GM12878 (cell line): ENCODE data around the gene FLNC. TPM values are rescaled to one million over a fixed set of nuclear protein-coding genes. Genes with fewer than 3 reads are reported as not detected.

Experiments
- ATAC-seq: fragments of 200-7000 bp; cut with Tn5 transposase; 3 replicates; pipeline ENCODE4 v1.9.1; 2020; ENCODE audit warnings: mild to moderate bottlenecking, moderate library complexity
- BruUV-seq: library from RNA; stranded (reverse); fragments of 400-500 nt; replicated peaks from 2 replicates; lab custom pipeline; 2021; lab: Mats Ljungman, UMichigan
- CTCF ChIA-PET: fragments of 300-600 bp; sonication (Branson Sonifier 250); formaldehyde crosslinking; extraction: SDS; loops from one replicate; lab custom pipeline; 2021; ENCODE audit warnings: inconsistent platforms; lab: Yijun Ruan, JAX
- POLR2A ChIA-PET: fragments of 350-600 bp; formaldehyde crosslinking; extraction: SDS; loops from one replicate; lab custom pipeline; 2021; ENCODE audit warnings: inconsistent platforms; lab: Charles Lee
- RAD21 ChIA-PET: fragments of 300-600 bp; sonication (Branson Sonifier 250); formaldehyde crosslinking; loops from one replicate; lab custom pipeline; 2023; ENCODE audit warnings: antibody characterized with exemption; ENCODE audit not compliant: unreplicated experiment; lab: Charles Lee
- SMC1A ChIA-PET: fragments of 300-600 bp; sonication (Branson Sonifier 250); formaldehyde crosslinking; loops from one replicate; lab custom pipeline; 2023; ENCODE audit not compliant: unreplicated experiment, uncharacterized antibody; lab: Charles Lee
- DNase-seq: peaks from one replicate; pipeline ENCODE4 v3.0.0-alpha.2; 2011; ENCODE audit warnings: low read depth, low spot score
- FAIRE-seq: peaks from 3 replicates; lab custom pipeline; 2011; peaks lifted over from hg19 to GRCh38; lab: Jason Lieb, UNC
- H2AFZ ChIP-seq: 2 replicates; pipeline ENCODE4 v1.6.0; 2011; ENCODE audit warnings: low read depth, low read length, control low read depth; ENCODE audit not compliant: control insufficient read depth
- H3K27ac ChIP-seq: 2 replicates; pipeline ENCODE4 v1.5.1; 2011; ENCODE audit warnings: control low read depth; ENCODE audit not compliant: control insufficient read depth, insufficient read depth
- H3K27me3 ChIP-seq, 2 experiments: replicated peaks in 1 of 2; 2 replicates each; pipeline versions ENCODE4 v1.6.0 to v1.6.1; 2011; ENCODE audit warnings: low read length in 1 of 2; ENCODE audit not compliant: control insufficient read depth in 2 of 2, insufficient read depth in 2 of 2
- H3K36me3 ChIP-seq, 2 experiments: 2 replicates each; pipeline ENCODE4 v1.5.1; 2011; ENCODE audit warnings: low read length in 1 of 2; ENCODE audit not compliant: control insufficient read depth in 2 of 2, insufficient read depth in 2 of 2
- H3K4me1 ChIP-seq: 2 replicates; pipeline ENCODE4 v1.6.1; 2011; ENCODE audit warnings: mild to moderate bottlenecking, low read length, moderate library complexity, mixed read lengths; ENCODE audit not compliant: control insufficient read depth, insufficient read depth
- H3K4me2 ChIP-seq: 2 replicates; pipeline ENCODE4 v1.6.0; 2011; ENCODE audit warnings: control low read depth; ENCODE audit not compliant: control insufficient read depth, insufficient read depth
- H3K4me3 ChIP-seq: fragments of 200-600 bp; sonication (generic); 2 replicates; pipeline ENCODE4 v1.5.1; 2016
- H3K79me2 ChIP-seq: 2 replicates; pipeline ENCODE4 v1.6.0; 2011; ENCODE audit warnings: low read length; ENCODE audit not compliant: control insufficient read depth, insufficient read depth
- H3K9ac ChIP-seq: 2 replicates; pipeline ENCODE4 v1.8.0; 2011; ENCODE audit warnings: low read length, control low read depth, mixed read lengths; ENCODE audit not compliant: control insufficient read depth, insufficient read depth
- H3K9me3 ChIP-seq: replicated peaks from 3 replicates; pipeline ENCODE4 v1.5.1; 2011; ENCODE audit warnings: mild to moderate bottlenecking, low read length; ENCODE audit not compliant: control insufficient read depth, insufficient read depth
- H4K20me1 ChIP-seq: 2 replicates; pipeline ENCODE4 v1.6.0; 2011; ENCODE audit not compliant: control insufficient read depth, insufficient read depth
- EED ChIP-seq: sonication (generic); IDR thresholded peaks from 2 replicates; pipeline ENCODE4 v1.6.1; 2016; ENCODE audit warnings: antibody characterized with exemption, low read depth
- HDAC2 ChIP-seq: fragments of 200-600 bp; sonication (generic); IDR thresholded peaks from 2 replicates; pipeline ENCODE4 v1.6.1; 2017
- HDGF ChIP-seq: fragments of 450-650 bp; IDR thresholded peaks from 2 replicates; pipeline ENCODE4 v1.6.1; 2016; ENCODE audit warnings: antibody characterized with exemption
- JUNB ChIP-seq: IDR thresholded peaks from 2 replicates; pipeline ENCODE4 v1.6.1; 2016; ENCODE audit warnings: antibody characterized with exemption, mild to moderate bottlenecking
- JUND ChIP-seq: IDR thresholded peaks from 2 replicates; pipeline ENCODE4 v1.6.1; 2012; ENCODE audit warnings: low read depth, mild to moderate bottlenecking, low read length, improper control_type of control experiment, moderate library complexity
- RB1 ChIP-seq: fragments of 450-650 bp; formaldehyde crosslinking; IDR thresholded peaks from 2 replicates; pipeline ENCODE4 v1.6.1; 2017; ENCODE audit warnings: mild to moderate bottlenecking, borderline replicate concordance
- SIN3A ChIP-seq: IDR thresholded peaks from 2 replicates; pipeline ENCODE4 v1.6.1; 2012; ENCODE audit warnings: low read depth, low read length, improper control_type of control experiment
- SIX5 ChIP-seq: IDR thresholded peaks from 2 replicates; pipeline ENCODE4 v1.6.1; 2011; ENCODE audit warnings: mild to moderate bottlenecking, low read depth, low read length, moderate library complexity; ENCODE audit not compliant: severe bottlenecking
- SMAD5 ChIP-seq: IDR thresholded peaks from 2 replicates; pipeline ENCODE4 v1.6.1; 2016; ENCODE audit warnings: antibody characterized with exemption, low read depth
- SREBF1 ChIP-seq: IDR thresholded peaks from 2 replicates; pipeline ENCODE4 v1.6.1; 2012; ENCODE audit warnings: mild to moderate bottlenecking, low read length
- SRF ChIP-seq, 2 experiments: IDR thresholded peaks; 2 replicates each; pipeline ENCODE4 v1.6.1; 2011; ENCODE audit warnings: low read depth in 2 of 2, low read length in 2 of 2, mild to moderate bottlenecking in 1 of 2, moderate library complexity in 1 of 2
- ZNF207 ChIP-seq: fragments of 450-650 bp; IDR thresholded peaks from 2 replicates; pipeline ENCODE4 v1.6.1; 2014; ENCODE audit warnings: antibody characterized with exemption, mild to moderate bottlenecking, borderline replicate concordance
- WGBS: methylation state at CpG from one replicate; pipeline ENCODE4 v1.1.6; 2016; ENCODE audit warnings: low lambda C conversion rate; ENCODE audit not compliant: insufficient replicate concordance, insufficient coverage; ENCODE audit errors: missing lambda C conversion rate; 5-methylcytosine and 5-hydroxymethylcytosine counted together
- in situ Hi-C: fragments of 300-500 bp; cut with MboI; formaldehyde crosslinking; loops from 9 replicates; pipeline ENCODE4 v1.14.3; 2018; ENCODE audit warnings: mixed read lengths
- intact Hi-C: fragments of 100-400 bp; cut with micrococcal nuclease; formaldehyde crosslinking; loops from one replicate; pipeline ENCODE4 v1.14.2; 2022; ENCODE audit not compliant: unreplicated experiment
- polyA plus RNA-seq, 11 experiments: library from polyadenylated mRNA; depleted of rRNA in 4 of 11; unstranded in 6 of 11; stranded (reverse) in 5 of 11; fragments of >200 nt; fragmentation: Nextera tagmentation in 4 of 11; fragmentation: Illumina TruSeq in 1 of 11; extraction: Ambion mirVana in 4 of 11; extraction: Trizol in 1 of 11; gene quantifications; 1 replicate in 1 of 11; 2 replicates in 10 of 11; pipeline versions ENCODE4 v1.2.1 to v1.2.3, GENCODE V29; 2011 to 2016; ENCODE audit warnings: inconsistent platforms in 2 of 11, missing spikeins in 2 of 11, low read depth in 1 of 11
- total RNA-seq, 4 experiments: library from RNA; depleted of rRNA in 3 of 4; stranded (reverse); fragments of >200 nt in 3 of 4; fragmentation: Illumina TruSeq in 1 of 4; extraction: Trizol in 1 of 4; gene quantifications; 2 replicates each; pipeline versions ENCODE4 v1.2.1 to v1.2.3, GENCODE V29; 2013 to 2021
- TF ChIP-seq, protein P1 (sequence below): fragments of 450-650 bp; formaldehyde crosslinking; IDR thresholded peaks from 2 replicates; pipeline ENCODE4 v1.5.0; 2022; ENCODE audit warnings: mild to moderate bottlenecking, missing genetic modification characterization

The FLNC gene
- total and polyA plus RNA-seq, 10 of the 15 experiments (the other 5 are each of a cell fraction or from before 2014, with no cell fraction given) = 0.01 to 0.21 (median 0.06) TPM; not detected in 3

- no peak for DNase-seq
- no TSS peak for BruUV-seq
- no peaks in the 10 kb centered on the region for H3K36me3 ChIP-seq
- intact Hi-C loops (no loop called here), in situ Hi-C loops (no loop called here)
- WGBS = 84% methylated on average over 13 of the region's 13 CpGs
- no peaks in the 10 kb centered on the region; a peak in 1 of 4 replicates for H3K27me3 ChIP-seq
- TF ChIP-seq HDAC2 = no peak
- no peak for TF ChIP-seq HDGF
- TF ChIP-seq SMAD5 = no peak
- no peak for TF ChIP-seq JUND
- TF ChIP-seq SRF (IDR thresholded peaks at IDR 0.05; ENCODE audit: low read depth in 2 of 2, low read length in 2 of 2) = no peak
- no peak for TF ChIP-seq SIX5
- TF ChIP-seq, protein P1, sequence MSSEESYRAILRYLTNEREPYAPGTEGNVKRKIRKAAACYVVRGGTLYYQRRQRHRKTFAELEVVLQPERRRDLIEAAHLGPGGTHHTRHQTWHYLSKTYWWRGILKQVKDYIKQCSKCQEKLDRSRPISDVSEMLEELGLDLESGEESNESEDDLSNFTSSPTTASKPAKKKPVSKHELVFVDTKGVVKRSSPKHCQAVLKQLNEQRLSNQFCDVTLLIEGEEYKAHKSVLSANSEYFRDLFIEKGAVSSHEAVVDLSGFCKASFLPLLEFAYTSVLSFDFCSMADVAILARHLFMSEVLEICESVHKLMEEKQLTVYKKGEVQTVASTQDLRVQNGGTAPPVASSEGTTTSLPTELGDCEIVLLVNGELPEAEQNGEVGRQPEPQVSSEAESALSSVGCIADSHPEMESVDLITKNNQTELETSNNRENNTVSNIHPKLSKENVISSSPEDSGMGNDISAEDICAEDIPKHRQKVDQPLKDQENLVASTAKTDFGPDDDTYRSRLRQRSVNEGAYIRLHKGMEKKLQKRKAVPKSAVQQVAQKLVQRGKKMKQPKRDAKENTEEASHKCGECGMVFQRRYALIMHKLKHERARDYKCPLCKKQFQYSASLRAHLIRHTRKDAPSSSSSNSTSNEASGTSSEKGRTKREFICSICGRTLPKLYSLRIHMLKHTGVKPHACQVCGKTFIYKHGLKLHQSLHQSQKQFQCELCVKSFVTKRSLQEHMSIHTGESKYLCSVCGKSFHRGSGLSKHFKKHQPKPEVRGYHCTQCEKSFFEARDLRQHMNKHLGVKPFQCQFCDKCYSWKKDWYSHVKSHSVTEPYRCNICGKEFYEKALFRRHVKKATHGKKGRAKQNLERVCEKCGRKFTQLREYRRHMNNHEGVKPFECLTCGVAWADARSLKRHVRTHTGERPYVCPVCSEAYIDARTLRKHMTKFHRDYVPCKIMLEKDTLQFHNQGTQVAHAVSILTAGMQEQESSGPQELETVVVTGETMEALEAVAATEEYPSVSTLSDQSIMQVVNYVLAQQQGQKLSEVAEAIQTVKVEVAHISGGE (CRISPR knock-in tag) = no peak
- no peak for TF ChIP-seq SIN3A
- TF ChIP-seq EED = no peak
- no peak for TF ChIP-seq ZNF207
- no peak for TF ChIP-seq SREBF1
- TF ChIP-seq RB1 = no peak
- no peak for TF ChIP-seq JUNB
- H3K9me3 ChIP-seq = no peaks in the 10 kb centered on the region
- FAIRE-seq = no peak
- no peak overlapping the region for H3K4me2 ChIP-seq
- H4K20me1 ChIP-seq = no peaks in the 10 kb centered on the region
- SMC1A ChIA-PET = no interaction called here
- no peak overlapping the region for H3K27ac ChIP-seq
- no peaks in the 10 kb centered on the region for H3K79me2 ChIP-seq
- POLR2A ChIA-PET = no interaction called here
- no peak overlapping the region for H3K9ac ChIP-seq
- CTCF ChIA-PET = interaction anchor here (3.4 kb wide), 1 partner anchor 44 kb away, joined by 21 read pairs; no protein-coding TSS in a partner anchor
- RAD21 ChIA-PET = no interaction called here
- no peak overlapping the region for H3K4me3 ChIP-seq
- H3K4me1 ChIP-seq = no peaks in the 10 kb centered on the region; the same call in 1 of the 2 replicates
- no peak overlapping the region for H2AFZ ChIP-seq
- no peak for ATAC-seq
Measured at GRCh38 chr7:128839751-128840177, 9.6 kb downstream of the FLNC start.
